Ishikawa (cell line): Measurements from ENCODE around the gene DNAH8.

Source experiments
- CEBPB ChIP-seq: IDR thresholded peaks from 2 replicates; pipeline ENCODE4 v1.6.1; 2012
- CREB1 ChIP-seq: IDR thresholded peaks from 2 replicates; pipeline ENCODE4 v1.6.1; 2012; ENCODE audit warnings: low read depth
- EP300 ChIP-seq: IDR thresholded peaks from 2 replicates; pipeline ENCODE4 v1.6.1; 2012; ENCODE audit warnings: borderline replicate concordance
- FOXM1 ChIP-seq: IDR thresholded peaks from 2 replicates; pipeline ENCODE4 v1.6.1; 2012; ENCODE audit warnings: low read depth, borderline replicate concordance
- NFIC ChIP-seq: IDR thresholded peaks from 2 replicates; pipeline ENCODE4 v1.6.1; 2012
- RAD21 ChIP-seq: IDR thresholded peaks from 2 replicates; pipeline ENCODE4 v1.6.1; 2012; ENCODE audit warnings: low read depth
- TAF1 ChIP-seq: IDR thresholded peaks from 2 replicates; pipeline ENCODE4 v1.6.1; 2012; ENCODE audit warnings: low read depth, mild to moderate bottlenecking
- ZBTB7A ChIP-seq: IDR thresholded peaks from 2 replicates; pipeline ENCODE4 v1.6.1; 2012; ENCODE audit warnings: low read depth
- TF ChIP-seq, protein P1 (sequence below): IDR thresholded peaks from 2 replicates; pipeline ENCODE4 v1.6.1; 2012

DNA sequence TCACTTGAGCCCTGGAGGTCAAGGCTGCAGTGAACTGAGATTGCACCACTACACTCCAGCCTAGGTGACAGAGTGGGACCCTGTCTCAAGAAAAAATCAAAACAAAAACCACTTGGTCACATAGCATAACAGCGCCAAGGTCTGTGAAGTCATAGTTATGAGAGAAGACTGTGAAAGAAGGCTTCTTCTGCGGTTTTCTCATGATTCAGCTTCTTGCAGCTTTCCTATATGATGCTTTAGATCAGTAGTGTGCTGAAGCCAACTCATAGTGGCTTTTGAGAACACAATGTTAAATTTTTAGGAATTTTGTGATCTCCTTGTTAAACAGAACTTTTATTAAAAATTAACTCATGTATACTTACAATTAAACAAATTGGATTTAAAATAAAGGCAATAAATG lies 197.3 kb downstream of the DNAH8 start:
- TF ChIP-seq, protein P1, sequence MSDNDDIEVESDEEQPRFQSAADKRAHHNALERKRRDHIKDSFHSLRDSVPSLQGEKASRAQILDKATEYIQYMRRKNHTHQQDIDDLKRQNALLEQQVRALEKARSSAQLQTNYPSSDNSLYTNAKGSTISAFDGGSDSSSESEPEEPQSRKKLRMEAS: no peak
- TF ChIP-seq TAF1 (no peak), RAD21 (no peak), CREB1 (no peak), EP300 (no peak), CEBPB (no peak), ZBTB7A (no peak), NFIC (no peak), FOXM1 (no peak)
